Measurements from ENCODE around the gene STAG2.
A peak's percentile ranks its signal among the peaks of the same experiment; 100 is the strongest.

Gene STAG2

DNA sequence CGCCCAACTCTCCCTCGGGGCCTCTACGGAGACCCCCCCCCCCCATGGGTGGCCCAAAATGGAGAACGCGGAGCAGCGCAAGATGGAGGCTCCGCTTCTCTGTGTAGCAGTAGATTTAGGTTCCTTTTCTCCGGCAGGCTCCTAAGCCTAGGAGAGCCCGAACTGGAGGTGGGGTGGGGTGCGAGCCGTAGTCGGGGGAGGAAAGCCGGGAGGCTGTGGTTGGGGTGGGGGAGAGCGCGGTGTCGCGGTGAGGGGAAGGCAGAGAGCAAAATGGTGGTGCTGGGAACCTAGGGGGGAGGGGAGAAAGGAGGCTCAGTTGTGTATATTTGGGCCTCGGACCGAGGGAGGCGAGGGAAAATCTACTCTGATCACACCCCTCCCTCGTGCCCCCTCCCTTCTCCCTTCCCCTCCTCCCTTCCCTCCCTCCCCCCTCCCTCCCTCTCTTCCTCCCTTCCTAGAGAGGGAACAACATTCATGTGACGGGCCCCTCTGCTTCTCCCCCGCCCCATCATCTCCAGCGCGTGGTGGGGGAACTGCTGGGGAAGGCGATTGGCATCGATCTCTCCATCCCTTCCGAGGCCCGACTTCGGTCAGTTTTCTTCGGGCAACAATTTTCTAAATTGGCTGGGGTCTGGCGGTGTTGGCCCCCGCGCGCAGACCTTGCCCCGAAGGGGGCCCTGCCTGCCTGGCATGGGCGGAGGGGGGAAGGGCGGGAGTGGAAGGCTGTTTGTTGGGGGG is at the start of gene STAG2:
TSS of gene STAG2 (plus strand) at position 439 of the 738 bp plus-strand sequence. CDS start 60,922 bp downstream, outside the sequence.
- Histone ChIP-seq H3K4me3 (ENCODE audit: low read depth in 1 of 2, low read length in 1 of 2) (peak within 1 kb of the TSS; percentile 69 to 89), H3K27me3 (no peaks in the 10 kb centered on the region), H3K9me3 (no peaks in the 10 kb centered on the region), H3K4me1 (ENCODE audit: control insufficient read depth in 1 of 2, insufficient read depth in 1 of 2, low read depth in 1 of 2, low read length in 1 of 2) (peaks cover 11 to 31% of the 10 kb centered on the region in 2 experiments), H3K27ac (peak within 1 kb of the TSS; percentile 97), H3K36me3 (no peaks in the 10 kb centered on the region)
- TF ChIP-seq, protein P1, sequence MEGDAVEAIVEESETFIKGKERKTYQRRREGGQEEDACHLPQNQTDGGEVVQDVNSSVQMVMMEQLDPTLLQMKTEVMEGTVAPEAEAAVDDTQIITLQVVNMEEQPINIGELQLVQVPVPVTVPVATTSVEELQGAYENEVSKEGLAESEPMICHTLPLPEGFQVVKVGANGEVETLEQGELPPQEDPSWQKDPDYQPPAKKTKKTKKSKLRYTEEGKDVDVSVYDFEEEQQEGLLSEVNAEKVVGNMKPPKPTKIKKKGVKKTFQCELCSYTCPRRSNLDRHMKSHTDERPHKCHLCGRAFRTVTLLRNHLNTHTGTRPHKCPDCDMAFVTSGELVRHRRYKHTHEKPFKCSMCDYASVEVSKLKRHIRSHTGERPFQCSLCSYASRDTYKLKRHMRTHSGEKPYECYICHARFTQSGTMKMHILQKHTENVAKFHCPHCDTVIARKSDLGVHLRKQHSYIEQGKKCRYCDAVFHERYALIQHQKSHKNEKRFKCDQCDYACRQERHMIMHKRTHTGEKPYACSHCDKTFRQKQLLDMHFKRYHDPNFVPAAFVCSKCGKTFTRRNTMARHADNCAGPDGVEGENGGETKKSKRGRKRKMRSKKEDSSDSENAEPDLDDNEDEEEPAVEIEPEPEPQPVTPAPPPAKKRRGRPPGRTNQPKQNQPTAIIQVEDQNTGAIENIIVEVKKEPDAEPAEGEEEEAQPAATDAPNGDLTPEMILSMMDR (IDR thresholded peaks at IDR 0.05), result no peak

DNA sequence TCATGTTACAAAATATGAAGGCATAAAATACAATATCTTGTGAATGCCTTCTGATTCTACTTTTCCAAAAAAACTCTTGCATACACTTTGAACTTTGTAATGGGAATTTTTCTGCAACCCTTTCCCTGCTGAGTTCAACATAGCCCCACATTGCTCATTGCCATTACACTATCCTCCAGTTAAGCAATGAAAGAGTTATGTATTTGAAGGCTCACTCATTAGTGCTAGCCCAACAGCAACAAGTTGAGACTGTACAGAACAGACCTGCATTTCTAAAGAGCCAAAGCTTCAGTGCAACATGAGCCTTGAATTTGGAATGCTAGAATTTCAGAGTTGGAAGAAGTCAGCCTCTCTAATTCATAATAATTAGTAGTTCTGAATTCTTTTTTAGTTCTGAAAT is 44.4 kb upstream of the STAG2 start:
- no peak overlapping the region for H3K4me3 ChIP-seq (ENCODE audit: low read depth in 1 of 2, low read length in 1 of 2)
- no peaks in the 10 kb centered on the region for H3K27me3 ChIP-seq
- H3K27ac ChIP-seq, result no peak overlapping the region
- H3K4me1 ChIP-seq (ENCODE audit: control insufficient read depth in 1 of 2, insufficient read depth in 1 of 2, low read depth in 1 of 2, low read length in 1 of 2), result no peaks in the 10 kb centered on the region
- no peaks in the 10 kb centered on the region for H3K36me3 ChIP-seq
- no peaks in the 10 kb centered on the region for H3K9me3 ChIP-seq
- TF ChIP-seq, protein P1 (IDR thresholded peaks at IDR 0.05), result no peak

DNA sequence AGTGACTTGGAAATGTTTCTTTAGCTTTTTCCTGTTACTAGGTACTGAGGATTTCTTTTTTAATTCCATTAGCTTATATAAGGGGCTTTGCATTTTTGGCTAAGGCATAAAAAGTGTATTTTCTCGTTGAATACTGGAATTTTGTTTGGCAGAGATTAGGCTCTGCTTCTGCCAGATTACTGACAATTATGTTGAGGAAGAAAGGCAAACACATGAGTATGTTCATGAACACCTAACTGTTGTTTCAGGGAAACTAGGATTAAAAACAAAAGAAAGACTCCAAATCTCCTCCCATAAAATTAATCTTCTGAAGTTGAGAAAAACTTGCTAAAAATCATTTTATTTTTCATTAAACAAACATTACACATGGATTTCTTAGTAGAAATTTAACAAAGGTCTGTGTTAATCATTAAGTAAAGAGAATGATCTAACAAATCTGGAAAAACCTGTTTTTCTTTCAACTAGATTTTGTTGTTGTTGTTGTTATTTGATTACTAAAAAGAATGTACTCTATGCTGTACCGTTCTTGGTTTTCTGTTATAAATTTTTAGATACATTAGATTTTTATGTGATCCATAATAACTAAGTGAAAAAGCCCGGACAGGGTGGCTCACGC is 43.3 kb upstream of the STAG2 start:
- Histone ChIP-seq H3K27ac (no peak overlapping the region), H3K4me1 (ENCODE audit: control insufficient read depth in 1 of 2, insufficient read depth in 1 of 2, low read depth in 1 of 2, low read length in 1 of 2) (no peaks in the 10 kb centered on the region), H3K4me3 (ENCODE audit: low read depth in 1 of 2, low read length in 1 of 2) (no peak overlapping the region), H3K27me3 (no peaks in the 10 kb centered on the region), H3K36me3 (no peaks in the 10 kb centered on the region), H3K9me3 (no peaks in the 10 kb centered on the region)
- TF ChIP-seq, protein P1 (IDR thresholded peaks at IDR 0.05), result no peak

DNA sequence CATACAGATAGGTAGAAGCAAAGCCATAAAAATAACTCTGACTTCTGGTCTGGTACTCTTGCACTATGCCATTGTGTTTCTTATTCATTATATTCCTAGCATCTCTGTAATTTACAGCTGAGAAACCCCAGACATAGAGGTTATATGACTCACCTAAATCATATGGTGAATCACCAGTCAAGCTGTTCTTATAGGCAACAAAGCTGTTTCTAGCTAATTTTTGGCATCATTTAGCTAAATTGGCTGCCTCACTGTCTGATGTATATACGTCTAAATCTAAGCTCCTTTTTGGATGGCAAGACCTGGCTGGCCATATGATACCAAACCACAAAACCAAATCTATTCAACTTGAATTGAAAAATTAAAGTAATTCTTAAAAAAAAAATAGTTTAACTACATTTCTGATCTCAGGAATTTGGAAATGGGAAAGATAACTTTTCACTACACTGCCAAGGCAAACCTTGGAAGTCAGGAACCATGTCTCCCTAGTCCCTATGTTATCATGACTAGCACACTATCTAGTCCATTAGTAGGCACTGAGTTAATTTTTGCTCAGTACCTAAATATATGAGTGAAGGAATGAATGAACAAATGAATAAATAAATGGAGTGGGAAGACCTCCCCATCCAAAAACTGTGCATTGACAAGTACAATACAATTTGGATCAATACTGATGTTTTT is 41.3 kb upstream of the STAG2 start:
- H3K4me1 ChIP-seq (ENCODE audit: control insufficient read depth in 1 of 2, insufficient read depth in 1 of 2, low read depth in 1 of 2, low read length in 1 of 2), result no peaks in the 10 kb centered on the region
- no peak overlapping the region for H3K4me3 ChIP-seq (ENCODE audit: low read depth in 1 of 2, low read length in 1 of 2)
- H3K9me3 ChIP-seq, result no peaks in the 10 kb centered on the region
- TF ChIP-seq, protein P1 (IDR thresholded peaks at IDR 0.05), result no peak
- H3K27me3 ChIP-seq, result no peaks in the 10 kb centered on the region
- H3K36me3 ChIP-seq, result no peaks in the 10 kb centered on the region
- no peak overlapping the region for H3K27ac ChIP-seq

DNA sequence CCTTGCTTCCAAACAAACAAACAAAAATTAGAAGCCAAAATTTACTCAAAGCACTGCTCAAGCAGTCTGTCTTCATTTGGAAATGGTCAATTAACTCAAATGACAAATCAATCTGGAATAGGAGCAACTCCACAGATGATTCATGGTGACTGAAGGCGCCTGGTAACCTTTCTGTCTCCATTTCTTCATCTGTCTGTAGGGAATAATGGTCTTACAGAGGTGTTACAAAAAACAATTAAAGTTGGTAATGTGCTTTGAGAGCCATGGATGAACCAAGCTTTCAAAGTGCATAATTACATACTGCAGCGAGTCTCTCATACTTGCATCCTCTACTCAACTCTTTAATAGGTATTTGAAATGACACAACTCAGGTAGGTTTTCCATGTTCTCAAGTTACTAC is 38.3 kb upstream of the STAG2 start:
- Histone ChIP-seq H3K4me3 (ENCODE audit: low read depth in 1 of 2, low read length in 1 of 2) (no peak overlapping the region), H3K27ac (no peak overlapping the region), H3K36me3 (no peaks in the 10 kb centered on the region), H3K27me3 (no peaks in the 10 kb centered on the region), H3K9me3 (no peaks in the 10 kb centered on the region), H3K4me1 (ENCODE audit: control insufficient read depth in 1 of 2, insufficient read depth in 1 of 2, low read depth in 1 of 2, low read length in 1 of 2) (no peaks in the 10 kb centered on the region)
- TF ChIP-seq, protein P1 (IDR thresholded peaks at IDR 0.05), result no peak

Data from neutrophil (primary cell).